Activated T-helper 17 cell treated with anti-CD3 and anti-CD28 coated beads, Interleukin-2, amount 50 U/mL, for 72 hours (primary cell): ENCODE results near the gene CMYA5. TPM values are rescaled to one million over a fixed set of nuclear protein-coding genes. Genes with fewer than 3 reads are reported as not detected.

Experiments
- ATAC-seq: fragments of 150-1000 bp; cut with Tn5 transposase; replicated peaks from 2 replicates; pipeline ENCODE4 v1.10.0; 2021; ENCODE audit warnings: mild to moderate bottlenecking, moderate library complexity
- H3K27ac Mint-ChIP-seq: one replicate; pipeline ENCODE4 v1.8.0; 2022; ENCODE audit warnings: mixed read lengths
- H3K27me3 Mint-ChIP-seq: one replicate; pipeline ENCODE4 v1.8.0; 2022; ENCODE audit warnings: mixed read lengths
- H3K36me3 Mint-ChIP-seq: one replicate; pipeline ENCODE4 v1.8.0; 2022; ENCODE audit warnings: low read depth, mild to moderate bottlenecking, mixed read lengths
- H3K4me1 Mint-ChIP-seq: one replicate; pipeline ENCODE4 v1.8.0; 2022; ENCODE audit warnings: mixed read lengths
- H3K4me3 Mint-ChIP-seq: one replicate; pipeline ENCODE4 v1.8.0; 2022; ENCODE audit warnings: mild to moderate bottlenecking, mixed read lengths
- H3K9me3 Mint-ChIP-seq: one replicate; pipeline ENCODE4 v1.8.0; 2022; ENCODE audit warnings: mixed read lengths
- total RNA-seq, 2 donors: library from RNA; stranded (reverse); gene quantifications; one replicate each; pipeline ENCODE4 v1.2.3, GENCODE V29; 2022

CMYA5 gene
- total RNA-seq, 2 donors from 2014 or later: 0.19 to 0.50 TPM

DNA sequence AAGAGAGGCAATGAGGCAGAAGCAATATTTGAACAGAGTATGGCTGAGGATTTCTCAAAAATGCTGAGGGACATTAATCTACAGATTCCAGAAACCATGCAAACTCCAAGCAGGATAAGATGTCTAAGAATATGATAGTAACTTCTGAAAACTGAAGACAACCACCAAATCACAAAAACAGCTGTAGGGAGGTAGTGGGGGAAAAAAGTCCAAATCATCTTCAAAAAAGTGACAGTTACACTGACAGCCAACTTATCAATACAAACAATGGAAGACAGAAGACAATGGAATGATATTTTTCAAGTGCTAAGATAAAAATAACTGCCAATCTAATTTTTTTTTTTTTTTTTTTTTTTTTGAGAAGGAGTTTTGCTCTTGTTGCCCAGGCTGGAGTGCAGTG lies 30.5 kb downstream of the CMYA5 start:
- Mint-ChIP-seq H3K27me3 (peaks cover 5% of the 10 kb centered on the region), H3K4me1 (no peaks in the 10 kb centered on the region), H3K36me3 (no peaks in the 10 kb centered on the region), H3K27ac (no peak overlapping the region), H3K4me3 (no peak overlapping the region), H3K9me3 (peaks cover 17% of the 10 kb centered on the region)
- ATAC-seq: no peak

DNA sequence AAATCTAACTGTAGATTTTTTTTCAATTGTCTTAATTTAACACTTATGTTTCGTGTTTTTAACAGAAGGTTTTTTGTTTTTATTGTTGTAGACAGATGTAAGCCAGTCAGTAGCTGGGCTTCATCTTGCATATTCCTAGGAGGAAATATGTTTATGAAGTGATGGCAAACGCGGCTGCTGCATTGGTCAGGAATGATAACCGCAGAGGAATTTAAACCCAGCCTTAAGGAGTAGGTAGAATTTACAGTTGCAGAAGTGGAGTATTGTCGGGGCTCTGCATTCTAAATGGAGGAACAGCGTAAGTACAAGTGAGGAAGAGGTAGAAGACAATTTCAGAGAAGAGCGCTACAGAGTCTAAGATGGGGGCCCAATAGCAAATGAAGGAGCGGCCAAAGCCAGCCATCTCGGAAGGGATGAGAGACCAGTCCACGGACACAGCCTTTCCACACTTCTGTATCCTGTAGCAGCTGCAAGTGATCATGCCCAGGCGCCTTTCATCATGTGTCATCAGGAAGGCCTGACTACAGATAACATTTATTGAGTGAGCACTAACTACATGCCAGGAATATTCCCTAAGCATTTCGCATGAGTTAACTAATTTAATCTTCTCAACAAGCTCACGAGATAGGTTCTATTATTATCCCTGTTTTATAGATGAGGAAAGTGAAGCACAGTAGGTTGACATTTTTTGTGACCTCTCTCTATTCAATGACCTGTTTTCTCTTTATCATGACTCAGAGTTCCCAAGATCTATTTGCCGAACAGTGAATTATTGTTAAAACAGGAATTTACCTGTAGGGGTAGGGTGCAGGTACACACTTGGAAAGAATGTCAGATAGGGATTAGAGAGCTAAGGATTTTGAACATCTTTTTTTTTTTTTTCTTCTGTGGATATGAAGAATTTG lies 38.1 kb downstream of the CMYA5 start:
- Mint-ChIP-seq H3K4me1 (no peaks in the 10 kb centered on the region), H3K9me3 (no peaks in the 10 kb centered on the region), H3K27me3 (peaks cover 47% of the 10 kb centered on the region), H3K36me3 (no peaks in the 10 kb centered on the region), H3K4me3 (no peak overlapping the region), H3K27ac (no peak overlapping the region)
- ATAC-seq: no peak

DNA sequence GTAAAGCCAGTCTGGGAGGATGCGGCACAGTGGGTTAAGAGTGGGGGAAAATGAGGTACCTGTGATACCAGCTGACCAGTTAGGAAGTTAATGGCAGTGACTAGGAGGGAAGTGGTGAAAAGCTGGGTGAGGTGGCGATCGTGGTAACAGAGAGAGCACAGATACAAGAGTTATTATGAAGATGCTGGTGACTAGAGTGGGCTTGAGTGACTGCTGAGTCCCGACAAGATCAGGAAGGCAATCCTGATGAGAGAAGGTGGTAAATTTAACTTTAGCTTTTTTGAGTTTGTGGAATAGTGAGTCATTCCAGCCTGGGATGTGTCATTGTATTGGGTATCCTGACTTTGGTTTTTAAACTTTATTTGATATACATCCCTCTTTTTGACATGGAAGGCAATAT lies 38.8 kb downstream of the CMYA5 start:
- H3K4me3 Mint-ChIP-seq: no peak overlapping the region
- ATAC-seq: no peak
- no peak overlapping the region for H3K27ac Mint-ChIP-seq
- H3K27me3 Mint-ChIP-seq: peaks cover 47% of the 10 kb centered on the region
- H3K9me3 Mint-ChIP-seq: no peaks in the 10 kb centered on the region
- no peaks in the 10 kb centered on the region for H3K36me3 Mint-ChIP-seq
- H3K4me1 Mint-ChIP-seq: no peaks in the 10 kb centered on the region

DNA sequence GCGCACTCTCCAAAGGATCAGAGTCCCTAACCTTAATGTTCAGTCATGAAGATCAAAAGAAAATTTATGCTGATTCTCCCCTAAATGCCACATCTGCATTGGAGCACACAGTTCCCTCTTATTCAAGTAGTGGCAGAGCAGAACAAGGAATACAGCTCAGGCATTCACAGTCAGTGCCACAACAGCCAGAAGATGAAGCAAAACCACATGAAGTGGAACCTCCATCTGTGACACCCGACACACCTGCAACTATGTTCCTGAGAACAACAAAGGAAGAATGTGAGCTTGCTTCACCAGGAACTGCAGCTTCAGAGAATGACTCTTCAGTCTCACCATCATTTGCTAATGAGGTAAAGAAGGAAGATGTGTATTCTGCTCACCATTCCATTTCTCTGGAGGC lies 40.0 kb downstream of the CMYA5 start:
- Mint-ChIP-seq H3K27ac (no peak overlapping the region), H3K27me3 (peaks cover 47% of the 10 kb centered on the region), H3K4me3 (no peak overlapping the region), H3K36me3 (no peaks in the 10 kb centered on the region), H3K9me3 (no peaks in the 10 kb centered on the region), H3K4me1 (no peaks in the 10 kb centered on the region)
- no peak for ATAC-seq

DNA sequence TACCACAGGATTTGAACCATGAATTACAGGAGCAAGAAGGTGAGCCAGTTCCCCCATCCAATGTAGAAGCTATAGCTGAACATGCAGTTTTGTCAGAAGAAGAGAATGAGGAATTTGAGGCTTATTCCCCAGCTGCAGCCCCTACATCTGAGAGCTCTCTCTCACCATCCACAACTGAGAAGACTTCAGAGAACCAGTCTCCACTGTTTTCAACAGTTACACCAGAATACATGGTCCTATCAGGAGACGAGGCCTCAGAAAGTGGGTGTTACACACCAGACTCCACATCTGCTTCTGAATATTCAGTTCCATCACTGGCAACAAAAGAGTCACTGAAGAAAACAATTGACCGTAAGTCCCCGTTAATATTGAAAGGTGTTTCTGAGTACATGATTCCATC lies 40.9 kb downstream of the CMYA5 start:
- Mint-ChIP-seq H3K4me3 (no peak overlapping the region), H3K27ac (no peak overlapping the region), H3K9me3 (no peaks in the 10 kb centered on the region), H3K27me3 (peaks cover 44% of the 10 kb centered on the region), H3K36me3 (no peaks in the 10 kb centered on the region), H3K4me1 (no peaks in the 10 kb centered on the region)
- no peak for ATAC-seq

DNA sequence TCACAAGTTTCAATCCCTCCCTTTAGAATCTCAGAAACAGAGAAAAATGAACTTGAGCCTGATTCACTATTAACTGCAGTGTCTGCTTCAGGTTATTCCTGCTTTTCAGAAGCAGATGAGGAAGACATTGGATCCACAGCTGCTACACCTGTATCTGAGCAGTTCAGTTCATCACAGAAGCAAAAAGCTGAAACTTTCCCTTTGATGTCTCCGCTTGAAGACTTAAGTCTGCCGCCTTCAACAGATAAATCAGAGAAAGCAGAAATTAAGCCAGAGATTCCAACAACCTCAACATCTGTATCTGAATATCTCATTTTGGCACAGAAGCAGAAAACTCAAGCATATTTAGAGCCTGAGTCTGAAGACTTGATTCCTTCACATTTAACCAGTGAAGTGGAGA lies 42.1 kb downstream of the CMYA5 start:
- H3K36me3 Mint-ChIP-seq: no peaks in the 10 kb centered on the region
- peaks cover 41% of the 10 kb centered on the region for H3K27me3 Mint-ChIP-seq
- ATAC-seq: no peak
- no peak overlapping the region for H3K27ac Mint-ChIP-seq
- no peaks in the 10 kb centered on the region for H3K9me3 Mint-ChIP-seq
- no peak overlapping the region for H3K4me3 Mint-ChIP-seq
- peaks cover 9% of the 10 kb centered on the region for H3K4me1 Mint-ChIP-seq

DNA sequence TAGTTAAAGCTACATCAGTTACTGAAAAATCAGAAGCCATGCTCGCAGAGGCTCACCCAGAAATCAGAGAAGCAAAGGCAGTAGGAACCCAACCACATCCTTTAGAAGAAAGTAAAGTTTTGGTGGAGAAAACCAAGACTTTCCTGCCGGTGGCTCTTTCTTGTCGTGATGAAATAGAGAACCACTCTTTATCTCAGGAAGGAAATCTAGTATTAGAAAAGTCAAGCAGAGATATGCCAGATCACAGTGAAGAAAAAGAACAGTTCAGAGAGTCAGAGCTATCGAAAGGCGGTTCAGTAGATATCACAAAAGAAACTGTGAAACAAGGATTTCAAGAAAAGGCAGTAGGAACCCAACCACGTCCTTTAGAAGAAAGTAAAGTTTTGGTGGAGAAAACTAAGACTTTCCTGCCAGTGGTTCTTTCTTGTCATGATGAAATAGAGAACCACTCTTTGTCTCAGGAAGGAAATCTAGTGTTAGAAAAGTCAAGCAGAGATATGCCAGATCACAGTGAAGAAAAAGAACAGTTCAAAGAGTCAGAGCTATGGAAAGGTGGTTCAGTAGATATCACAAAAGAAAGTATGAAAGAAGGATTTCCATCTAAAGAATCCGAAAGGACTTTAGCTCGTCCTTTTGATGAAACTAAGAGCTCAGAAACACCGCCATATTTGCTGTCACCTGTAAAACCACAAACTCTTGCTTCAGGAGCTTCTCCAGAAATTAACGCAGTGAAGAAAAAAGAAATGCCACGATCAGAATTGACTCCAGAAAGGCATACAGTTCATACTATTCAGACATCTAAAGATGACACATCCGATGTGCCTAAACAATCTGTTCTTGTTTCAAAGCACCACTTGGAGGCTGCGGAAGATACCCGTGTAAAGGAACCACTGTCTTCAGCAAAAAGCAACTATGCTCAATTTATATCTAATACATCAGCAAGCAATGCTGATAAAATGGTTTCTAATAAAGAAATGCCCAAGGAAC lies 47.2 kb downstream of the CMYA5 start:
- Mint-ChIP-seq H3K36me3 (no peaks in the 10 kb centered on the region), H3K27ac (peak overlapping the region; percentile 79), H3K4me1 (peaks cover 28% of the 10 kb centered on the region), H3K27me3 (peaks cover under 1% of the 10 kb centered on the region), H3K9me3 (peaks cover 4% of the 10 kb centered on the region), H3K4me3 (peak overlapping the region; percentile 76)
- peak; percentile 77 for ATAC-seq

DNA sequence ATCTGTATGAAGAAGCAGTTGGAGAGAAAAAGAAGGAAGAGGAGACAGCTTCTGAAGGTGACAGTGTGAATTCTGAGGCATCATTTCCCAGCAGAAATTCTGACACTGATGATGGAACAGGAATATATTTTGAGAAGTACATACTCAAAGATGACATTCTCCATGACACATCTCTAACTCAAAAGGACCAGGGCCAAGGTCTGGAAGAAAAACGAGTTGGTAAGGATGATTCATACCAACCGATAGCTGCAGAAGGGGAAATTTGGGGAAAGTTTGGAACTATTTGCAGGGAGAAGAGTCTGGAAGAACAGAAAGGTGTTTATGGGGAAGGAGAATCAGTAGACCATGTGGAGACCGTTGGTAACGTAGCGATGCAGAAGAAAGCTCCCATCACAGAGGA lies 48.7 kb downstream of the CMYA5 start:
- H3K9me3 Mint-ChIP-seq: peaks cover 4% of the 10 kb centered on the region
- no peaks in the 10 kb centered on the region for H3K36me3 Mint-ChIP-seq
- ATAC-seq: no peak
- peaks cover 28% of the 10 kb centered on the region for H3K4me1 Mint-ChIP-seq
- no peaks in the 10 kb centered on the region for H3K27me3 Mint-ChIP-seq
- H3K27ac Mint-ChIP-seq: no peak overlapping the region
- peak overlapping the region; percentile 76 for H3K4me3 Mint-ChIP-seq

DNA sequence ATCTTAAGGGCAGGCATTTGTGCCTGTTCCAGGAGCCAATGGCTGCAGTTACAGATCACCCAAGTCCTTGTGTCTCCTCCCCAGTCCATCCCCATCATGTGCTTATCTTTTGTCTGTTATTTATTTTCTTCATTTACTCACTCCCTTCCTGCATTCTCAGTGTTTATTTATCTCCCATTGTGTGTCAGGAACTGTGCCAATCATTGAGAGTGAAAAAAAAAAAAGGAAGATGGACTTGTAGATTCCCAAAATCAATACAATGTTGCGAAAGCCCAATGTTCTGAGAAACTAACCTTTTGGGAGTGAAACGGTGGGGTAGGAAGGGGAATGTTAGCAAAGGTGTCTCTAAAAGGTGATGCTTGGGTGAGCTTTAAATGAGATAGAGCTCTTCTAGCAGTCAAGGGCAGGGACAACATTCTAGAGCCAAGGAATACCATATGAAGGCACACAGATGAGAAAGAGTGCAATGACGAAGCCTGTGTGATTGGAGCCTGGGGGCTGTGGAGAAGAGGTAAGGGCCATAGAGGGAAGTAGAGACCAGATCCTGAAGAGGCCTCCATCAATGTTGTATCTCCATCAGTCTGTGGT lies 53.0 kb downstream of the CMYA5 start:
- Mint-ChIP-seq H3K36me3 (no peaks in the 10 kb centered on the region), H3K4me1 (peaks cover 10% of the 10 kb centered on the region), H3K27me3 (peaks cover 4% of the 10 kb centered on the region), H3K9me3 (peaks cover 4% of the 10 kb centered on the region), H3K27ac (no peak overlapping the region), H3K4me3 (no peak overlapping the region)
- ATAC-seq: no peak

DNA sequence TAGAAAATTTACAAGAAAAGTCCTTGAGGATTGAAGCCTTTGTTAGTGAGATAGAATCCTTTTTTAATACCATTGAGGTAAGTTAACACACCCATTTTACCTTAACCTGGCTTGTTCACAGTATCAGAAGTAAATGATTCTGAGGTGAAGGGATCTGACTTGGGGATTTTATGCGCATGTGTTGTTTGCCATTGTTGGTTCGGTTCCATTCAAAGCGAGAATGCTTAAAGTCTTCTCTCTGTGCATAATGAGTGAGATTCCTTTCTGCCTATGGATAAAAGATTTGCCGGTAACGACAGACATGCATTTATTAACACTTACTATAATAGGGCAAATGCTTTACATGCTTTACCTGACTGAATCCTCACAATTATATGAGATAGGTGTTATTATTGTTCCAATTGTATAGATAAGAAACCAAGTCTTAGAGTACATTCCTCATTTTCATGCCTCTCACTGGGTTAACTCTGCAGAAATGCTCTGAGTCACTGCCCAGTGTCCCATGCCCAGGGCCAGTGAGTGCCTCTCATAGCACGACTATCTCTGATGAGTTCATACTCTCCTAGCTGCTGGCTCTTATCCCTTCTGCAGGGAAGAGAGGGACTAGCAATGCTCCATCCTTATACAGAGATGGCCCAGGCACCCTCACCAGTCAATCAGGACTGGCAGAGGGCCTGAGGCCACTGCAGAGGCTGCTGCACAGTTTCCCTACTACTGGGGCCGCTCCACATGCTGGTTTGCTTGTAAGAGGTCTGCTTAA lies 54.4 kb downstream of the CMYA5 start:
- H3K27me3 Mint-ChIP-seq: peaks cover 8% of the 10 kb centered on the region
- H3K4me3 Mint-ChIP-seq: no peak overlapping the region
- ATAC-seq: no peak
- H3K36me3 Mint-ChIP-seq: no peaks in the 10 kb centered on the region
- no peaks in the 10 kb centered on the region for H3K9me3 Mint-ChIP-seq
- H3K4me1 Mint-ChIP-seq: no peaks in the 10 kb centered on the region
- H3K27ac Mint-ChIP-seq: no peak overlapping the region

DNA sequence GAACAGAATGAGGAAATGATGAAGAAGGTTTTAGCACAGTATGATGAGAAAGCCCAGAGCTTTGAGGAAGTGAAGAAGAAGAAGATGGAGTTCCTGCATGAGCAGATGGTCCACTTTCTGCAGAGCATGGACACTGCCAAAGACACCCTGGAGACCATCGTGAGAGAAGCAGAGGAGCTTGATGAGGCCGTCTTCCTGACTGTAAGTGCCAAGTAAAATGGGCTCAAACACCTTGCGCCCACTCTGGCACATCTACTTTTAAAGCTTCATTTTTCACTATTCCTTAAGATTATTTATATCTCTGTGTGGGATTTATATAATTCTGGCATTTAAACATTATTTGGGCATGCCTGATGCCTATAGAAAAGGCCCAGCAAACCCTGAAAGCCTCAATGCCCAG lies 55.6 kb downstream of the CMYA5 start:
- no peaks in the 10 kb centered on the region for H3K4me1 Mint-ChIP-seq
- H3K27me3 Mint-ChIP-seq: peaks cover 8% of the 10 kb centered on the region
- no peaks in the 10 kb centered on the region for H3K36me3 Mint-ChIP-seq

DNA sequence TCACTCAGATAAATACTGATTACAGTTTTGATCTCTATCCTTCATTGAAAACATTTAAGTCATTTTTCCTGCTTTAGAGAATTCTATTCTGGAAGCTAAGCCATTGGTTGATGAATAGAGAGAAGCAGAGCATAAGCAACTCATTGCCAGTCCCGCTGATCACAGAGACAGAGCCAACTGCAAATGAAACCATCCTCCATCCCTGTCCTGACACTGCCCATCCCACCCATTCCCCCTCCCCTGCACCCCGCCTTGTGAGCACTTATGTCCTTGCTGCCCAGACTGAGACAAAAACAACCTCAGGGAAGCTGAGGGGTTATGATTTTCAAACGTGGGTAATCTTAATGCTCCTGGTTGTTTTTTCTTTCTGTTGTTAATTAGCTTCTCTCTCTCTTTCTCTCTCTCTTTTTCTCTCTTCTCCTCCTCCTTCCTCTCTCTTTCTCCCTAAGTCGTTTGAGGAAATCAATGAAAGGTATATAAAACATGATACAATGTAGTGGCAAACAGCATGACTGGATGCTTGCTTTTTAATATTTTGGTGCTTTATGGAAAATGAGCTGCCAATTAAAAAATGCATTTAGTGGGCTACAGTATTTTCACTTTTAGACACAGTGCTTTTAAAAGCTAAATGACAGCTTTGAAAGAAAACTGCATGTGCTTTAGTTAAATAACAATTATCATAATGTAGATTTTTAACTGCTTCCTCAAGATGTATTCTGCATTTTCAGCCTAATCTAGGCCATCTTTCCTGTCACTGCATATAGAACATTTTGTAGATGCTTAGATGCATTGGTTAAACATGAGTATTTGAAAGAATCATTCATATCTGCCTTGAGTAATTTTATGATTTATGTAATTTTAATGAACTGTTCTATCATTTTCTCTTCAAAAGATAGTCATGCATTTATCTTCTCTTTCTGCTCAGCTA lies 57.3 kb downstream of the CMYA5 start:
- Mint-ChIP-seq H3K27ac (no peak overlapping the region), H3K4me1 (no peaks in the 10 kb centered on the region)

More for the DNA sequence above, 55.6 kb downstream of the CMYA5 start:
- Mint-ChIP-seq H3K9me3 (no peaks in the 10 kb centered on the region), H3K27ac (no peak overlapping the region), H3K4me3 (no peak overlapping the region)
- ATAC-seq: no peak

More for the DNA sequence above, 57.3 kb downstream of the CMYA5 start:
- ATAC-seq: no peak
- no peak overlapping the region for H3K4me3 Mint-ChIP-seq
- H3K27me3 Mint-ChIP-seq: peaks cover 21% of the 10 kb centered on the region
- H3K36me3 Mint-ChIP-seq: no peaks in the 10 kb centered on the region
- no peaks in the 10 kb centered on the region for H3K9me3 Mint-ChIP-seq
